GM19372 (cell line): ENCODE results near the gene FAAP100.
"Not testable (repeated sequence)": the region's sequence is repeated elsewhere in the genome, so short reads cannot be mapped to it uniquely, and the experiment has no call there.

Experiments
- ATAC-seq: cut with Tn5 transposase; IDR thresholded peaks from one replicate; pipeline ENCODE4 v1.9.1; 2021; ENCODE audit warnings: mild to moderate bottlenecking, low read depth, moderate library complexity; ENCODE audit not compliant: unreplicated experiment

FAAP100 gene

GRCh38 chr17:81552244-81553017 is at the start of gene FAAP100:
TSS of gene FAAP100 (minus strand) at chr17:81552353. CDS start at chr17:81552330, 23 bp downstream.
- peak; percentile 51 for ATAC-seq

DNA sequence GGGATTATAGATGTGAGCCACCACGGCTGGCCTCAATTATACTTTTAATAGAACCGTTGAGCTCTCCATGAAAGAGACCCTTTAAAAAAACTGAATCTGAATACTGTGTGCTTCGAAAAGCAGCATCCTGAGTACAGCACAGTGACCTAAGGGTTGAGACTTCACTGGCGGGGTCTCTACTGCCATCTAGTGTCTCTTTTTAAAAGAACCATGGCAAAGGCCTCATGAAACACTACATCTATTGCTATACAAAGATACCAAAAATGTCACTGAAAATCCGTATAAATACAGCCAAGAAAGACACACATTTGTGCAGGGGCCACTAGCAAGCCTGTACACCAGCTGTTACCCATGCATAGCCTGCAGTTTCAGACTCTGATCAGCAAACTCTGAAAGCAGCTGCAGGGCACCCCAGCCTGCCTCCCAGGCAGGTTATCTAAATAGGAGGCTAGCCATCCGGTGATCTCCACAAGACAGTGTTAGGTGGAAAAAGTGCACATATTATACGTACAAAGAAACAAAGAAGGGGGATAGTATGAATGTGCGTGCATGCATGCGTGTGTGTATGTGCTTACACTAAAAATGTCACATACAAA is 49.5 kb upstream of the FAAP100 start:
- no peak for ATAC-seq

GRCh38 chr17:81599719-81600486 is 47.8 kb upstream of the FAAP100 start:
- ATAC-seq, result no peak

GRCh38 chr17:81593105-81593871 is 41.1 kb upstream of the FAAP100 start:
- ATAC-seq, result no peak

GRCh38 chr17:81591971-81592370 is 39.8 kb upstream of the FAAP100 start:
- ATAC-seq, result no peak

GRCh38 chr17:81590121-81590520 is 38.0 kb upstream of the FAAP100 start:
- ATAC-seq, result no peak

DNA sequence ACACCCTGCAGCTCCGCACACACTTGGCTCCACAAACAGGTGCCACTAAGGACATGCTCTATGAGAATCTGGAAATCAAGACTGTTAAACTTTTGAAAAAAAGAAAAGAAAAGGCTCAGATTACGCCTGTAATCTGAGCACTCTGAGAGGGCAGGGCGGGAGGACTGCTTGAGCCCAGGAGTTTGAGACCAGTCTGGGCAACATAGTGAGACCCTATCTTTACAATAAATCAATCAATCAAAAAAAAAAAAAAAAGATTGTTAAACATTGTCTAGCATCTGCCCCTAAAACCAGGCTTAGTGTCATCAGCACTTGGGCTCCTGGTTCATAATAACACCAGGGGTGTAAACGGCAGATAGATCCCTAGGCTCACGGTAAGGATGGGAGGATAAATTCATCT is 37.5 kb upstream of the FAAP100 start:
- ATAC-seq, result no peak

- no peak for ATAC-seq
Observed at GRCh38 chr17:81586096-81586495, 33.9 kb upstream of the FAAP100 start.

- ATAC-seq, result not testable (repeated sequence)
Observed at GRCh38 chr17:81584771-81585170, 32.6 kb upstream of the FAAP100 start.

DNA sequence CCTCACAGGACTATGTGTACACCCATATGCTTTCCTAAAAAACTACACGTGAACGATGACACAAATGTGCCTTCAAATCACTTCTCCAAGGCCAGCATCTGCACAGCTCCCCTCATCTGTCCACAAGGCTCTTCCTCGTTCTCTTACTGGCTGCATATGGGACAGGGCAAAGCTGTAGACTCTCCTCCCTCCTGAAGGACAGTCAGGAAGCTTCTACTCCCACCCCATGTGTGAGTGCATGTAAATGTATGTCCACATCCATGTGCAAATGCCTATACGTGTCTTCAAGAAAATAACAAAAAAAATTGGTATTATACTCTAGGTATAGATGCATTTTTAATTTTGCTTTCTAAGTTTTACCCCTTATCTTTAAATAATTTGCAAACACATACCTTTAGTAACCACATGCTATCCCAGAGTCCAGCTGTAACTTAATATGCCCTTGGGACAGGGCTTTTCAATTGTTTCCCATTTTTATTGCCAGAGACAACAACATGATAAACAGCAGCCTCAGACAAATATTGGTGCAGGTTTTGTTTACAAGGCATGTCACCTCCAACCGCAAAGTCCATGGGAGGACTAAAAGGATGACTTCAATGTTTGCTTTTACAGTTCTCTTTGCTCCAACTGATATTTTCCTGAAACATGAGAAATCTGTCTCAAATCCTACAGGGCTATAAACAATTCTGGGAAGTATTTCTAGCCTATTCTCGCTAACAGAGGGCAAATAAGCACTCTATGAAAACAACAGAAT is 31.6 kb upstream of the FAAP100 start:
- ATAC-seq, result no peak

DNA sequence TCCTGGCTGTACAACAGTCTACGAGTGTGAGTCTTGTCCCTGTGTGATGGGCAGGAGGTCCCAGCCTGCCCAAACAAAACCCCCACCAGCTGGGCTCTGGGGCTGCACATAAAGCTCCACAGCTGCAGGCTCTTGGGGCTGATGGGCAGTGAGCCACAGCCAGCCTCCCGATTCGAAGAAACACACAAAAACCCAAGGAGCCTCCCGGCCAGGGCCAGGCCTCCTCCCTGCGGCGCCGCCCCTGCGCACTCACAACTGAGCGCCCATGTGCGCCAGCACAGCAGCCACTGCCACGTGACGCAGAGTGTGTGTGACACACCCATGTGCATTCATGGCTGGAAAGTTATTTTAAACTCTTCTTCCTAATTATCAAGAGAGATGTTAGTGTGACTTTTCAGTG is 30.6 kb upstream of the FAAP100 start:
- ATAC-seq, result no peak

- ATAC-seq, result no peak
Observed at GRCh38 chr17:81582341-81582740, 30.2 kb upstream of the FAAP100 start.

GRCh38 chr17:81581758-81582157 is 29.6 kb upstream of the FAAP100 start:
- no peak for ATAC-seq

GRCh38 chr17:81580481-81580880 is 28.3 kb upstream of the FAAP100 start:
- ATAC-seq, result no peak

DNA sequence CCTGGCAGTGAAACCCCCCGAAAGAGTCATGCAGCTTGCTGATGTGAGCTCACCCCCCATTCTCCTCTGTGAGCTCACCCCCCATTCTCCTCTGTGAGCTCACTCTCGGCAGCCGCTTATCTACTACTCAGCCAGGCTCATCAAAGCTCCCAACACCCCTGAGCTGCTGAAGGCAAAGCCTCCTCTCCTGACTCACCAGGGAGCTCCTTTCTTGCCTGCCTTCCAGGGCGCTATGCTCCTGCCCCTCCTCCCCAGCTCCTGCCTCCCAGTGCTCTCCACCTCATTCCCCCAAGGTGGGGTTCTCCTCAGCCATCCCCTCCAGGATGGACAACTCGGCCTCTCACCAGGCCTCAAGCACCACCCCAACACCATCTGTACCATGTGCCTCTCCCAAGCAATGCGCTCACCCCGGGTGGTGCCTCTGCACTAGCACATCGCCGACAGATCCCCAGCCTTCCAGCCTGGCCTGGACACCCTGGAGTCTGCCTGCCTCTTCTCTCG is 27.7 kb upstream of the FAAP100 start:
- no peak for ATAC-seq

DNA sequence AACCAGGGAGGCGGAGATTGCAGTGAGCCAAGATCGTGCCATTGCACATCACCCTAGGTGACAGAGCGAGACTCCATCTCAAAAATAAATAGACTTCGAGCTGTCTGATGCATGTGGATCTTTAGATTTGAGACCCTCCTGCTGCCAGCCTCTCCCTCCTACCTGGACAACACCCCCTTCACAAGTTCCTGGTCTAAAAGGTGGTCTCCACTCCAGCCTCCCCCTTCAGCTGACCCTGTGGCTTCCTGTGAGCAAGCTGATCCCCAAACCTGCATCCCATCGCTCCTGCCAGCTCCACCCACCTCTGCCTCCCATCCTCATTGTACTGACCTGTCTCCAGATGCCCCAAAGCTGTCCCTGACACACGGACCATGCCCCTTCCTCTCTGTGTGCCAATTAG is 27.1 kb upstream of the FAAP100 start:
- no peak for ATAC-seq

GRCh38 chr17:81578561-81579225 is 26.5 kb upstream of the FAAP100 start:
- ATAC-seq, result no peak

GRCh38 chr17:81578038-81578441 is 25.9 kb upstream of the FAAP100 start:
- ATAC-seq, result no peak

DNA sequence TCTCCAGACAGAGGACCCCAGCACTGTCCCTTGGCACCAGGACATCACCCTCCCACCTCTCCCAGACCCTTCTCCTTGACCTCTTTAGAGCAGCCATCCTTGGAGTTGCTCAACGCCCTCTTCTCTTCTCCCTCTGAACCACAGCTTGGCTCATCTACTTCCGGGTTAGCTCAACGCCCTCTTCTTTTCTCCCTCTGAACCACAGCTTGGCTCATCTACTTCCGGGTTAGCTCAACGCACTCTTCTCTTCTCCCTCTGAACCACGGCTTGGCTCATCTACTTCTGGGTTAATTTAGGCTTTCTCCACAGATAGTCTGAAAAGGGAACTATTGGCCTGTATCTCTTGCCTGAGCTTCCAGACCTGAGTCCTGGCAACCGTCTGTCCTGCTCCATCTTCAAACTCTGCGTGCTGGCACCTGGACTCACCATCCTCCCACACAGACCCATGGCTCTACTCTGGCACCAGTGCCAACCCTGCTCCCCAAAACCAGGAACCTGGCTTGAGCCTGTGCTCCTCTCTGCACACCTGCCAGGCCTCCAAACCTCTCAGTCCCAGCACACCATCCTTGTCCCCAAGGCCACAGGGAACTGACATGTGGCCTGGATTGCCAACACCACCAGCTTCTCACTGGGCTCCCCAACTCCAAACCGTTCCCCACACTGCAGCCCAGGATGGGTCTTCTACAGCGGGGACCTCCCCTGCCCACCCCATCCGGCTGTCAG is 25.3 kb upstream of the FAAP100 start:
- ATAC-seq, result no peak
